Fibroblast of mammary gland (primary cell): ENCODE measurements around the gene HOXA7.

Source experiments
- DNase-seq: peaks from one replicate; pipeline ENCODE4 v3.0.0-alpha.2; 2010; ENCODE audit warnings: low read depth
- H3K4me3 ChIP-seq: 2 replicates; pipeline ENCODE4 v1.5.1; 2011; ENCODE audit warnings: low read depth, mild to moderate bottlenecking, low read length, moderate library complexity; ENCODE audit not compliant: control insufficient read depth
- TF ChIP-seq, protein P1 (sequence below): conservative IDR thresholded peaks from 2 replicates; pipeline ENCODE4 v1.5.1; 2011; ENCODE audit warnings: low read depth, low read length, inconsistent platforms; ENCODE audit not compliant: control insufficient read depth, insufficient read depth

The HOXA7 gene

DNA sequence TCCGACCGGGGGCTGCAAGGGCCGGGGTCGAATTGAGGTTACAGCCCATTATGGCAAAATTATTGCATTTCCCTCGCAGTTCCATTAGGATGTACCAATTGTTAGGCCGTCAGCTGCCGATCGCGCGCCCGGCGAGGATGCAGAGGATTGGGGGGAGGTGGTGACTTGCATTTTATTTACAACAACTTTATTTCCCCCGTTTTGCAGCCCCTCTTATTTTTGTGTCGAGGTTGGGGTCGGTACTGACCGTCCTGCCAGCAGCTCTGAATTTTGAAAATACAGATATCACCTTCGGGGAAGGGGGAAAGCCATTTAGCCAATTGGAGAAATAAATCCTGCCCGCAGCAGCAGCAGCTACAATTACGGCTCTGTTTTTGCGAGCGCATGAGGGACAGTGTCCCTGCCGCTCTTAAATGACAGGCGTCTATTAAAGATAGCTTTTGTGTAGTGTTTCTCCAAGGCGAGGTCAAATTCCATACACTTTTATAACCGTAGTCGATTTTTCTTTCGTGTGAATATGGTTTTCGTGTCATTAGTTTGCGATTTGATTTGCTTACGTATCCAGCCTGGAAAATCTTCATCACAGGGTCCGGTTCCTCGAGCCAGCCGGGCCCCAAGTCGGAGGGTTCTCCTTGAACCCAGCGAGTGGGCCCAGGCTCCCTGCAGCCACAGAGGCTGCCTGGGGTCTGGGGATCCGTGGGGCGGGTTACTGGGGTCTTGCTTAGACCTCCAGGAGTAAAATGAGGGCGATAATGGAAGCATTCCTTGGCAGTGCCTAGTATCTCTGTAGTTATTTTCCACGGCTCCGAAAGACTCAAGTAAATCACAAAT is 12.3 kb downstream of the HOXA7 start:
- peak overlapping the region; percentile 30 for H3K4me3 ChIP-seq
- DNase-seq: peak; percentile 58

GRCh38 chr7:27143023-27143949 is 13.2 kb downstream of the HOXA7 start, which contains the start of gene HOXA5:
Gene HOXA5 (minus strand): TSS chr7:27143681. CDS start chr7:27143607, 74 bp downstream.
- peak within 1 kb of the TSS; percentile 75 for H3K4me3 ChIP-seq
- DNase-seq: peak; percentile 100
- TF ChIP-seq, protein P1, sequence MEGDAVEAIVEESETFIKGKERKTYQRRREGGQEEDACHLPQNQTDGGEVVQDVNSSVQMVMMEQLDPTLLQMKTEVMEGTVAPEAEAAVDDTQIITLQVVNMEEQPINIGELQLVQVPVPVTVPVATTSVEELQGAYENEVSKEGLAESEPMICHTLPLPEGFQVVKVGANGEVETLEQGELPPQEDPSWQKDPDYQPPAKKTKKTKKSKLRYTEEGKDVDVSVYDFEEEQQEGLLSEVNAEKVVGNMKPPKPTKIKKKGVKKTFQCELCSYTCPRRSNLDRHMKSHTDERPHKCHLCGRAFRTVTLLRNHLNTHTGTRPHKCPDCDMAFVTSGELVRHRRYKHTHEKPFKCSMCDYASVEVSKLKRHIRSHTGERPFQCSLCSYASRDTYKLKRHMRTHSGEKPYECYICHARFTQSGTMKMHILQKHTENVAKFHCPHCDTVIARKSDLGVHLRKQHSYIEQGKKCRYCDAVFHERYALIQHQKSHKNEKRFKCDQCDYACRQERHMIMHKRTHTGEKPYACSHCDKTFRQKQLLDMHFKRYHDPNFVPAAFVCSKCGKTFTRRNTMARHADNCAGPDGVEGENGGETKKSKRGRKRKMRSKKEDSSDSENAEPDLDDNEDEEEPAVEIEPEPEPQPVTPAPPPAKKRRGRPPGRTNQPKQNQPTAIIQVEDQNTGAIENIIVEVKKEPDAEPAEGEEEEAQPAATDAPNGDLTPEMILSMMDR: peak; percentile 50

More for the DNA sequence above, 12.3 kb downstream of the HOXA7 start:
- TF ChIP-seq, protein P1: no peak

DNA sequence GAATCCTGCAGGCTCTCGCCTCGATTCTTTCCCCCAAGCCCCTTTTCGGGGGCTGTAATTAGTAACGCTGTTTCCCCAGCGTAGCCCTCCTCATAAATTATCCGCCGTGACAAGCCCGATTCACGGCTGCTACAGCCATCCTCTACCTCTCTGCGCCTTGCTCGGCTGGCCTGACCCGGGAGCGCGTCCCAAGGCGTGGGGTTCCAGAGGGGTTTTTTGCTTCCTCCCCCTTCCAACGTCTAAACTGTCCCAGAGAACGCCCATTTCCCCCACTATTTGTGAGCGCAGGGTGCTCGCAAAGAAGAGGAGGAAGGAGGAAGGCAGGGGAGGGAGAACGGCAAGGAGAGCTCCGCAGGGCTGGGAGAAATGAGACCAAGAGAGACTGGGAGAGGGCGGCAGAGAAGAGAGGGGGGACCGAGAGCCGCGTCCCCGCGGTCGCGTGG is 13.9 kb downstream of the HOXA7 start:
- DNase-seq: no peak
- peak overlapping the region; percentile 75 for H3K4me3 ChIP-seq
- TF ChIP-seq, protein P1: no peak

- DNase-seq: peak; percentile 71
- peak overlapping the region; percentile 75 for H3K4me3 ChIP-seq
- TF ChIP-seq, protein P1: peak; percentile 28
Measured at GRCh38 chr7:27141923-27142579, 14.4 kb downstream of the HOXA7 start.

GRCh38 chr7:27141137-27141922 is 15.1 kb downstream of the HOXA7 start:
- H3K4me3 ChIP-seq: peak overlapping the region; percentile 75
- no peak for DNase-seq
- TF ChIP-seq, protein P1: no peak
